ENCODE data around the gene MFSD12.

The MFSD12 gene

GRCh38 chr19:3522421-3523360 lies 34.7 kb downstream of the MFSD12 start:
- no peaks in the 10 kb centered on the region for H3K9me3 ChIP-seq (ENCODE audit: control insufficient read depth, low read length)
- no peak overlapping the region for H3K27ac ChIP-seq (ENCODE audit: insufficient read depth, low read depth, low read length, poor library complexity, severe bottlenecking)
- H3K4me3 ChIP-seq (ENCODE audit: insufficient read depth, low read depth, low read length): no peak overlapping the region
- 95 to 96% methylated on average over 40 of the region's 40 CpGs for WGBS, 2 experiments
- peaks cover 9% of the 10 kb centered on the region for H3K36me3 ChIP-seq (ENCODE audit: control insufficient read depth, insufficient read depth, low read length)
- no peaks in the 10 kb centered on the region for H3K27me3 ChIP-seq (ENCODE audit: control insufficient read depth, insufficient read depth, low read length, poor library complexity, severe bottlenecking)
- H3K4me1 ChIP-seq (ENCODE audit: control insufficient read depth, insufficient read depth, low read length): no peaks in the 10 kb centered on the region

- WGBS, 2 experiments: 91 to 98% methylated on average over 7 of the region's 7 CpGs
- Histone ChIP-seq H3K4me1 (ENCODE audit: control insufficient read depth, insufficient read depth, low read length) (no peaks in the 10 kb centered on the region), H3K9me3 (ENCODE audit: control insufficient read depth, low read length) (no peaks in the 10 kb centered on the region), H3K27ac (ENCODE audit: insufficient read depth, low read depth, low read length, poor library complexity, severe bottlenecking) (no peak overlapping the region), H3K4me3 (ENCODE audit: insufficient read depth, low read depth, low read length) (no peak overlapping the region), H3K27me3 (ENCODE audit: control insufficient read depth, insufficient read depth, low read length, poor library complexity, severe bottlenecking) (no peaks in the 10 kb centered on the region), H3K36me3 (ENCODE audit: control insufficient read depth, insufficient read depth, low read length) (no peaks in the 10 kb centered on the region)
Observed at GRCh38 chr19:3521104-3521445, 36.3 kb downstream of the MFSD12 start.

GRCh38 chr19:3520166-3521103 lies 37.0 kb downstream of the MFSD12 start:
- Histone ChIP-seq H3K27ac (ENCODE audit: insufficient read depth, low read depth, low read length, poor library complexity, severe bottlenecking) (no peak overlapping the region), H3K36me3 (ENCODE audit: control insufficient read depth, insufficient read depth, low read length) (no peaks in the 10 kb centered on the region), H3K4me1 (ENCODE audit: control insufficient read depth, insufficient read depth, low read length) (no peaks in the 10 kb centered on the region), H3K9me3 (ENCODE audit: control insufficient read depth, low read length) (no peaks in the 10 kb centered on the region), H3K4me3 (ENCODE audit: insufficient read depth, low read depth, low read length) (no peak overlapping the region), H3K27me3 (ENCODE audit: control insufficient read depth, insufficient read depth, low read length, poor library complexity, severe bottlenecking) (no peaks in the 10 kb centered on the region)
- 93% methylated on average over 37 of the region's 37 CpGs for WGBS, 2 experiments

- Histone ChIP-seq H3K27ac (ENCODE audit: insufficient read depth, low read depth, low read length, poor library complexity, severe bottlenecking) (no peak overlapping the region), H3K27me3 (ENCODE audit: control insufficient read depth, insufficient read depth, low read length, poor library complexity, severe bottlenecking) (no peaks in the 10 kb centered on the region), H3K4me1 (ENCODE audit: control insufficient read depth, insufficient read depth, low read length) (no peaks in the 10 kb centered on the region), H3K9me3 (ENCODE audit: control insufficient read depth, low read length) (no peaks in the 10 kb centered on the region), H3K36me3 (ENCODE audit: control insufficient read depth, insufficient read depth, low read length) (no peaks in the 10 kb centered on the region), H3K4me3 (ENCODE audit: insufficient read depth, low read depth, low read length) (no peak overlapping the region)
- 90 to 91% methylated on average over 18 of the region's 18 CpGs for WGBS, 2 experiments
Observed at GRCh38 chr19:3519126-3519525, 38.3 kb downstream of the MFSD12 start.

- Histone ChIP-seq H3K4me3 (ENCODE audit: insufficient read depth, low read depth, low read length) (no peak overlapping the region), H3K9me3 (ENCODE audit: control insufficient read depth, low read length) (no peaks in the 10 kb centered on the region), H3K27ac (ENCODE audit: insufficient read depth, low read depth, low read length, poor library complexity, severe bottlenecking) (no peak overlapping the region), H3K4me1 (ENCODE audit: control insufficient read depth, insufficient read depth, low read length) (no peaks in the 10 kb centered on the region), H3K27me3 (ENCODE audit: control insufficient read depth, insufficient read depth, low read length, poor library complexity, severe bottlenecking) (no peaks in the 10 kb centered on the region), H3K36me3 (ENCODE audit: control insufficient read depth, insufficient read depth, low read length) (no peaks in the 10 kb centered on the region)
- 88 to 98% methylated on average over 2 of the region's 2 CpGs for WGBS, 2 experiments
Observed at GRCh38 chr19:3518659-3519058, 38.7 kb downstream of the MFSD12 start.

- no peaks in the 10 kb centered on the region for H3K36me3 ChIP-seq (ENCODE audit: control insufficient read depth, insufficient read depth, low read length)
- 68 to 69% methylated on average over 10 of the region's 10 CpGs for WGBS, 2 experiments
- no peak overlapping the region for H3K4me3 ChIP-seq (ENCODE audit: insufficient read depth, low read depth, low read length)
- H3K27me3 ChIP-seq (ENCODE audit: control insufficient read depth, insufficient read depth, low read length, poor library complexity, severe bottlenecking): no peaks in the 10 kb centered on the region
- no peaks in the 10 kb centered on the region for H3K9me3 ChIP-seq (ENCODE audit: control insufficient read depth, low read length)
- H3K4me1 ChIP-seq (ENCODE audit: control insufficient read depth, insufficient read depth, low read length): no peaks in the 10 kb centered on the region
- H3K27ac ChIP-seq (ENCODE audit: insufficient read depth, low read depth, low read length, poor library complexity, severe bottlenecking): no peak overlapping the region
Observed at GRCh38 chr19:3518255-3518654, 39.1 kb downstream of the MFSD12 start.

GRCh38 chr19:3517638-3518037 lies 39.7 kb downstream of the MFSD12 start:
- Histone ChIP-seq H3K9me3 (ENCODE audit: control insufficient read depth, low read length) (no peaks in the 10 kb centered on the region), H3K27ac (ENCODE audit: insufficient read depth, low read depth, low read length, poor library complexity, severe bottlenecking) (no peak overlapping the region), H3K4me3 (ENCODE audit: insufficient read depth, low read depth, low read length) (no peak overlapping the region), H3K36me3 (ENCODE audit: control insufficient read depth, insufficient read depth, low read length) (no peaks in the 10 kb centered on the region), H3K27me3 (ENCODE audit: control insufficient read depth, insufficient read depth, low read length, poor library complexity, severe bottlenecking) (no peaks in the 10 kb centered on the region), H3K4me1 (ENCODE audit: control insufficient read depth, insufficient read depth, low read length) (no peaks in the 10 kb centered on the region)
- 90 to 94% methylated on average over 2 of the region's 2 CpGs for WGBS, 2 experiments

- H3K36me3 ChIP-seq (ENCODE audit: control insufficient read depth, insufficient read depth, low read length): peaks cover 5% of the 10 kb centered on the region
- WGBS, 2 experiments: 89 to 94% methylated on average over 15 of the region's 15 CpGs
Observed at GRCh38 chr19:3516675-3517207, 40.6 kb downstream of the MFSD12 start.

GRCh38 chr19:3515891-3516422 lies 41.4 kb downstream of the MFSD12 start:
- H3K4me3 ChIP-seq (ENCODE audit: insufficient read depth, low read depth, low read length): no peak overlapping the region
- H3K4me1 ChIP-seq (ENCODE audit: control insufficient read depth, insufficient read depth, low read length): no peaks in the 10 kb centered on the region
- WGBS, 2 experiments: 88% methylated on average over 15 of the region's 15 CpGs
- no peak overlapping the region for H3K27ac ChIP-seq (ENCODE audit: insufficient read depth, low read depth, low read length, poor library complexity, severe bottlenecking)
- no peaks in the 10 kb centered on the region for H3K9me3 ChIP-seq (ENCODE audit: control insufficient read depth, low read length)
- H3K36me3 ChIP-seq (ENCODE audit: control insufficient read depth, insufficient read depth, low read length): peaks cover 5% of the 10 kb centered on the region
- no peaks in the 10 kb centered on the region for H3K27me3 ChIP-seq (ENCODE audit: control insufficient read depth, insufficient read depth, low read length, poor library complexity, severe bottlenecking)

More at GRCh38 chr19:3516675-3517207, 40.6 kb downstream of the MFSD12 start:
- Histone ChIP-seq H3K9me3 (ENCODE audit: control insufficient read depth, low read length) (no peaks in the 10 kb centered on the region), H3K27ac (ENCODE audit: insufficient read depth, low read depth, low read length, poor library complexity, severe bottlenecking) (no peak overlapping the region), H3K4me1 (ENCODE audit: control insufficient read depth, insufficient read depth, low read length) (no peaks in the 10 kb centered on the region), H3K4me3 (ENCODE audit: insufficient read depth, low read depth, low read length) (no peak overlapping the region), H3K27me3 (ENCODE audit: control insufficient read depth, insufficient read depth, low read length, poor library complexity, severe bottlenecking) (no peaks in the 10 kb centered on the region)

All from ectodermal cell (in vitro differentiated cells).